ENCODE data around the gene JAML.
A peak's percentile ranks its signal among the peaks of the same experiment; 100 is the strongest.
"Not testable (repeated sequence)": the region's sequence is repeated elsewhere in the genome, so short reads cannot be mapped to it uniquely, and the experiment has no call there.

The JAML gene

DNA sequence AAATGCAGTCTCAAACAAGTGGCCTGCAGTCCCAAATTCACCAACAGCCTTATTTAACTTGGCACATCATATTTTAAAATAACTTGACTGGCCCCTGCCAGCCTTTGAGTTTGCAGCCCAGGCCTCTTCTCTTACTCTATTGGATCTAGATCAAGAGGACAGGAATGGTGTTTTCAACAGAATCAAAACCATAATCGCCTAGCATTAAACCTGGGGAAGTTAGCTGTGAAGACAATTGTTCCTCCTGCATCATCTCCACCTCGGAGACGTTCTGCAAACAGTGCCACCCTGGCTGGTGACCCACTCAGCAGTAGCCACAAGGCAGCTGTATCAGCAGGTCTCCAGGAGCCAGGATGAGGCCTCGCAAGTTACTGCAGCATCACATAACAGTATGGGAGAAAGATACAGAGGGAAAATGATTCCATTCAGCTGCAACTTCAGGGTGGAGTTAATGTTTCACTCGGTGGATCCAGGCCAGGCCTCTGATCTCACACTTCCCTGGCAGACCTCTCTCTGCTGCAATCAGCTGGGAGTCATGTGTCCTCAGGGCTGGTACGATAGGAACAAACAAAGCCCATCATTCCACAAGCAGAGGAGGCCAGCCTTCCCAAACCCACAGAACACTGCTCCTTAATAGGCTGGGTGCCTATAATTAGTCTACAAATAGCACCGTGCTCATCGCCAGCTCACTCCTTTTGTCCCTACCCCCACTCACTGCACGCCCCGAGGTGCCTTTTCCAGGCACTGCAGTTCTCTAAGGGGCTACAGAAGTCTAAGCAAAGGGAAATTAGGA lies 29.8 kb downstream of the JAML start:
- peak; percentile 86 for DNase-seq (ENCODE audit: low read depth, low spot score)

DNA sequence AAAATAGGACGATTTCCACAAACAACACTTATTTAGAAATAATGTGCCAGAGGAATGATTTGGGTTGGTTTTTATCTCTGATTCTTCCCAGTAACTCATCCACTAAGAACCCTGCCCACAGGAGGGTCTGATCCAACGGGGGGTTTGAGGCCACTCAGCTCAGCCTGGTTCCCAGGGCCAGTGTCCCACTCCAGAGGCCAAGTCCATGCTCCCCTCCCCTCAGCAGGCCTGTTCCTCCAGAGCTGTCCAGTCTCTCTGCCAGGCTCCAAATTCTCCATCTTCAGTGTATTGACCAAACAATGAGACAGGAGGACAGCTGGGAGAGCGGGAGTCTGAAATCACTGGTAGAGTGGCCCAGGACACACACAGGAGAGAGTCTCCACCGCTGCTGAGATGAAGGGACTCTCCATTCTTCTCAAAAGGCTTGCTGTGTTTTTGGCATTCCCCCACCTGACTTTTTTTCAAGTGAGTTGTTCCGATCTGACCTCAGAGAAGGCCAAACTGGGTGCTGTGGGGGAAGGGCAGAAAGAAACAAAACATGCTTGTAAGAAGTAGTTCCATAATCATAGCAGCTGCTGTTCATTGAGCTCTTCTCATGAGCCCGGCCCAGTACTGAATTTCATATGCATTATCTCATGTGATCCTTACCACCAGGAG lies 30.8 kb downstream of the JAML start:
- no peak for DNase-seq (ENCODE audit: low read depth, low spot score)

DNA sequence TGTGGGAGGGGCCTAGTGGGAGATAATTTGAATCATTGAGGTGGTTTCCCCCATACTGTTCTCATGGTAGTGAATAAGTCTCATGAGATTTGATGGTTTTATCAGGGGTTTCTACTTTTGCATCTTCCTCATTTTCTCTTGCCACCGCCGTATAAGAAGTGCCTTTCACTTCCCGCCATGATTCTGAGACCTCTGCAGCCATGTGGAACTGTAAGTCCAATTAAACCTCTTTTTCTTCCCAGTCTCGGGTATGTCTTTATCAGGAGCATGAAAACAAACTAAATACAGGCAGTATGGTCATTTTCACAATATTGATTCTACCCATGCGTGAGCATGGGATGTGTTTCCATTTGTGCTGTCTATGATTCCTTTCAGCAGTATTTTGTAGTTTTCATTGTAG lies 32.0 kb downstream of the JAML start:
- not testable (repeated sequence) for DNase-seq (ENCODE audit: low read depth, low spot score)

DNA sequence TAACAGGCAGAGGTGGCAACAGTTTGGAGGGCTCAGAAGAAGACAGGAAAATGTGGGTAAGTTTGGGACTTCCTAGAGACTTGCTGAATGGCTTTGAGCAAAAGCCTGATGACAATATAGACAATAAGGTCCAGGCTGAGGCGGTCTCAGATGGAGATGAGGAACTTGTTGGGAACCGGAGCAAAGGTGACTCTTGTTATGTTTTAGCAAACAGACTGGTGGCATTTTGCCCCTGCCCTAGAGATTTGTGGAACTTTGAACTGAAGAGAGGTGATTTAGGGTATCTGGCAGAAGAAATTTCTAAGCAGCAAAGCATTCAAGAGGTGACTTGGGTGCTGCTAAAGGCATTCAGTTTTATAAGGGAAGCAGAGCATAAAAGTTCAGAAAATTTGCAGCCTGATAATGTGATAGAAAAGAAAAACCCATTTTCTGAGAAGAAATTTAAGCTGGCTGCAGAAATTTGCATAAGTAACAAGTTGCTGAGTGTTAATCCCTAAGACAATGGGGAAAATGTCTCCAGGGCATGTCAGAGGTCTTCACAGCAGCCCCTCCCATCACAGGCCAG lies 33.8 kb downstream of the JAML start:
- not testable (repeated sequence) for DNase-seq (ENCODE audit: low read depth, low spot score)

DNA sequence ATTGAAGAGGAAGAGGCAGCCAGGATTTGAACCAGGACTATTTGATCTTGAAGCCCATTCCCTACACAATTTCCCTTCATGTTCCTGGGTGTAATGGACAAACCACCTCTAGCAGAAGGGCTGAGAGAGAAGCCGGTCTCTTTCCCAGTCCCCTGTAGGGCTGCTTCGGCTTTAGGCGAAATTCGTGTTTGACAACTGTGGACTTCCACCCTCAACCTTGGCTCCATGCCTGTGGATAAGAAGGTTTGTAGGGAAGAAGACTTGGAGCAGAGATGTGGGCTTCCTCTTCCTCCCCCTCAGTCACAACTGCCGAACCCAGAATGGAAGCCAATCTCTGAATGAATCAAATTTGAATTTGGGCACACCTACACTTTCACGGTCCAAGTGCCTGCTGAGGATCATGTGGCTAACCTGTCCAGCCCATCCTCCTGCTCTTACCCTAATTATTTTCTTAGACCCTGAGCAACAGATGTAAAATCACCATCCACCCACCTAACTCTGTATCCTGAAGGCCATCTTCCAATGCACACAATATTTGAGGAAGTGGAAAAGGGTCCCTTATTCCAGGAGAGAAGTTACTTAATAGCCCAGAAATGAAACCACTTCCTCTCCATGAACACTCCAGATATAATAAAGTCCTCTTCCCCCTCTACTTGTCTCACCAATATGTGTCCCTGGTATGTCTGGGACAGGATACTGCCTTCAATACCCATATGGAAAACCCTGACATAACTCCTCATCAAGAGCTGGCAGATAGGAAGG lies 38.3 kb downstream of the JAML start:
- DNase-seq (ENCODE audit: low read depth, low spot score), result no peak

DNA sequence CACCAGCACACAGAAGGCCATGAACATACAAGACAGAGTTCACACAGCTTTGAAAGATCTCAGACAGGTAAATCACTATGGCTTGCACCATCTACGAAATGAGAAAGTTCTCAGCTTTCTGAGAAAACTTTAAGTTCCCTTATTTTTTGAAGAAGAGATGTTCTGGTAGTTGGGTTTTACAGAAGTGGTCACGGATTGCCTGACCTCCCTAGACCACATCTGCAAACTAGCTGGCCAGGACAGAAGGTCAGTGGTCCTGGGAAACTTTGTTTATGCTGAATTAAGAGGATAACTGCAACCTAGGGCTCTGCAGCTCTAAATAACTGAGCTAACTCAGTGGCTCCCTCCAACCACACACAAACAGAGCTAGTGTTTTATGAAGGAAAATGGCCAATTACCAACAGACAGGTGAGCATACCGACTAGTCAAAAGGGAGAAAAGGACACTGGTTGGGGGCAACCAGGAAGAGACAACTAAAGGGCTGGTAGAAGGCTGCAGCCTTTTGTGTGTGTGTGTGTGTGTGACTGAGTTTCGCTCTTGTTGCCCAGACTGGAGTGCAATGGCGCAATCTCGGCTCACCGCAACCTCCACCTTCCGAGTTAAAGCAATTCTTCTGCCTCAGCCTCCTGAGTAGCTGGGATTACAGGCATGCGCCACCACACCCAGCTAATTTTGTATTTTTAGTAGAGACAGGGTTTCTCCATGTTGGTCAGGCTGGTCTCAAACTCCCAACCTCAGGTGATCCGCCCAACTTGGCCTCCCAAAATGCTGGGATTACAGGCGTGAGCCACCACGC lies 39.8 kb downstream of the JAML start:
- no peak for DNase-seq (ENCODE audit: low read depth, low spot score)

DNA sequence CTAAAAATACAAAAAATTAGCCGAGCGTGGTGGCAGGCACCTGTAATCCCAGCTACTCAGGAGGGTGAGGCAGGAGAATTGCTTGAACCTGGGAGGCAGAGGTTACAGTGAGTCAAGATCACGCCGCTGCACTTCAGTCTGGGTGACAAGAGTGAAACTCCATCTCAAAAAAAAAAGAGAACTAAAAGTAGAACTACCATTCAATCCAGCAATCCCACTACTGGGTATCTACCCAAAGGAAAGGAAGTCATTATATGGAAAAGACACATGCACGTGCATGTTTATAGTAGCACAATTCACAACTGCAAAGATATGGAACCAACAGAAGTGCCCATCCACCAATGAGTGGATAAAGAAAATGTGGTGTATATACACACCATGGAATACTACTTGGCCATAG lies 41.1 kb downstream of the JAML start:
- not testable (repeated sequence) for DNase-seq (ENCODE audit: low read depth, low spot score)

DNA sequence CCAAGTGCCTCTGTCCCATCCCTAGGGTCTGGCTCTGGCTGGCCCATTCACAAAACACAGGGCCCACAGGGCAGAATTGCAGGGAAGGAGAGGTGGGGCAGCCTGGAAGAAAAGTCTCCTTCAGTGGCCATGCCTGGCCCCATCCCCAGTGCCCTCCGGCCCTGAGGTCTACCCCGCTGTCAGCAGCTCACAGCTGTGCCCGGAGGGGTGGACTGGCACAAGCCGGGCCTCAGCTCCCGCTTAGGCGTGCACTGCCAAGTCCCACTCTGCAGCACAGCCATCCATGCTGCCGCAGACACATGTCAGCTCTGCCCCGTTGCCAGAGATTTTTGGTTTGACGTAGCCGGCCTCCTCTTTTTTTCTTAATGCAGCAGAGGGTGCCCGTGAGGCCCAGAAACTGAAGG lies 44.5 kb downstream of the JAML start:
- peak; percentile 82 for DNase-seq (ENCODE audit: low read depth, low spot score)

DNA sequence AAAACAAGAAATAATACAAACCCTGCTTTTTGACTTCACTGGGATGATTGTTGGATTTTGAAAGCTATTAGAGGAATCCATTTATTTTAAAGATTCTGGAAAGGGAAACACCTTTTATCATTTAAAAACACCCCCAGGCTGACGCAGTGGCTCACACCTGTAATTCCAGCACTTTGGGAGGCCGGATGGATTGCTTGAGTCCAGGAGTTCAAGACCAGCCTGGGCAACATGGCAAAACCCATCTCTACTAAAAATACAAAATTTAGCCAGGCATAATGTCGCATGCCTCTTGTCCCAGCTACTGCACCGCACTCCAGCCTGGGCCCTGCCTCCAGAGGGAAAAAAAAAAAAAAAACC lies 48.1 kb downstream of the JAML start:
- no peak for DNase-seq (ENCODE audit: low read depth, low spot score)

DNA sequence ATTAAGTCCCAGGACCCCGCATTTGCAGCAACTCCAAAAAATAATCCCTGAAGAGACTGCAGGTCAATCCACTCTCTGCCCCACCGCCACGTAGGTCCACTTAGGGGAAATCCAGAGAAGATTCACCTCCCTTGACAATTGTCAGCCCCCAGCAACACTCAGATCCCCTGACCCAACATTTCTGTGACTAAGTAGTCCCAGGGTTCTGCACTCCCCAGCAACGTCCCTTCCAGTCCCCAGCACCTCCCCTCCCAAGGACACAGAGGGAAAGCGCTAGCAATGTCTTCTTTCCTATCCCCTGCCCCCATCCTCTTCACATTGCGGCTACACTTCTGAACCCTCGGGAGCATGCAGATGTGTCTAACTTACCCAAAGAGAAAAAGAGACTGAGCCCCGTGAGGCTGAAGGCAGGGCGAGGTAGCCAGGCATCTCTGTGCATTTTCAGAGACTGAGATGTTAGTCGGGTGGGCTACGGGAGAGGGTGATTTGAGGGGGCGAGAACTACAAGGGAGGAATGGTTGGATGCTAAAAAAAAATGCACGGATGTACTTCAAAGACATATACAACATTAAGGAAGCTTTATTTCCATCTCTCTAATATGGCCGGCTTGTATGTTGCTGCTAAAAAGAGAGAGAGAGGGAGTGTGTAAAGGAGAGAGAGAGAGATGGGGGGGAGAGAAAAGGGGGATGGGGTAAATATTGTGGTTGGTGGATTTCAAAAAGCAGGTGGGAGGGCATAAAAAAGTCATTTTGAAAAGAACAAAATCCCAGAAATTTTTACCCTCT lies 48.6 kb downstream of the JAML start, which contains the start of gene SCN2B:
Gene SCN2B, minus strand, starts transcription at position 647 of the 785 bp plus-strand sequence. Its CDS starts 208 bp downstream, at position 439.
- peak; percentile 50 for DNase-seq (ENCODE audit: low read depth, low spot score)

DNA sequence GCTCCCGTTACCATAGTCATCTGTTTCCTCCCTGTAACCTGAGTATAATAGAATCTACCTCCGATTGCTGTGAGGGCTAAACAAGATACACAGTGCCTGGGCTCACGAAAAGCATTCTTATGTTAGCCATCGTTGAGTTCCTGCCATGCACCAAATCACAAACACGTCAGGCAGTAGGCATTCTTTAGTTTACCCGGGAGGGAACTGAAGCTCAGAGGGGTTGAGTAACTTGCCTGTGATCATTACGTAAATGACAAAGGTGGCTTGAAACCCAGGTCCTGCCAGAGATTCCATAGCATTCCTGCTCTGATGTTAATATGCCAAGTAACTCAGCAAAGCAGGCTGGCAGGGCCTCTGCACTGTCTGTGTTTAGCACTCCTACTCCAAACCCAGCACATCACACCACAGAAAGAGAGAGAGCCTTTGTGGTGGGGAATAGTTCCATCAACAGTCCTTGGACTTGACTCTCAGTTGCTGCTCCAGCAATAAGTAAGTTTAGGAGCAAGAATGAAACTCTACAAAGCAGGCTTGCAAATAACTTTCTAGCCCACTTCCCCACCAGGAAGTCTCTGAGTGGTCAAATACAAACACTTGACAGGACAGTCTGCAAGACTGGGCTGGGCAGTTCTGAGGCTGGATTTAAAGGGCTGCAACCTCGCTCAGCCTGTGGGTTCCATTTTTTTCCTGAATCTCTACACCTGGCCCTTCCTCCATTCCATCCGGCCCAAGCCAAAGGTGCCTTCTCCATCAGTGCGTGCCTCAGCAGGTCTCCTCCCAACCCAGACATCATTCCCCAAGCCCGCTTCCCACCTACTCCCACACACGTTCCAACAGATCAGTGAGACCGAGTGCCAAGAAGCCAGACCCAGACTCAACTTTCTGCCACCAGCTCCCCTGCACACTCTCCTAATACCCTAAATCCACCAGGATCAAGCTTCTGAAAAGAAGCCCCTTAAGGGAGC lies 49.5 kb downstream of the JAML start:
- peak; percentile 78 for DNase-seq (ENCODE audit: low read depth, low spot score)

DNA sequence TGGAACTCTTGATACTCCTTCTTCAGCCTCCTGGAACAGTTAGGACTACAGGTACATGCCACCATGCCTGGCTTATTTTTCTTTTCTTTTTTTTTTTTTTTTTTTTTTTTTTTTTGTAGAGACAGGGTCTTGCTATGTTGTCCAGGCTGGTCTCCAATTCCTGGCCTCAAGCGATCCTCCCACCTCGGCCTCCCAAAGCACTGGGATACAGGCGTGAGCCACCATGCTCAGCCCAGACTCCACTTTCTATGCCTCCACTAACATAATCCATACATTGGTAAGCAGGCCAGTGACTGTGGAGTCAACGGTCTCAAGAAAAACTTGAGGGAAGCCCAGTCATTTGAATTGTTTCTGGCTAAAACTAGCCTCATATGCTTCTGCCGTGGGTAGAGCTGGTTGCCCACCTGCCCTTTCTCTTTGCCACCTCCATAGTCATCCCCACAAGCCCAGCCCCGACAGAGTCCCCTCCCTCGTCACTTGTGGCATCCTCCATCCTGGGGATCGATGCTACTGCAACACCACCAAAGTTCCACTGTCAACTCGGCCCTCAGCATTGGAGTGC lies 50.7 kb downstream of the JAML start:
- no peak for DNase-seq (ENCODE audit: low read depth, low spot score)

DNA sequence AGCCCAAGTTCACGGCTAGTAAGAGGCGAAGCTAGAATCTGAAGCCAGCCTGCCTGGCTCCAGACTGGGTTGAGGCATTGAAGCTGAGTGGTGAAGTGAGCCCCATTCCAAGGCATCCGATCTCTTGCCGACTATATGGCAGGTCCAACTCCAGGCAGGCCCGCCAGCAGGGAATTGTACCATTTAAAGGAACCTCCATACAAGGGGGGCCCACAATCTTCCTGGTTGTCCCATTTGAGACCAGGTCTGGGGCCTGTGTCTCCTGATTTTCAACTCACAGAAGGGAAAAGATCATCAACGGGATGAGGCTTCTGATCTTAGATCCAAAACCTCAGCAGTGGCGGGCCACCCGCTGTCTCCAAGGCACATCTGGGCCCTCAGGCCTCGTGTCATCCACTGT lies 52.5 kb downstream of the JAML start:
- DNase-seq (ENCODE audit: low read depth, low spot score), result no peak

DNA sequence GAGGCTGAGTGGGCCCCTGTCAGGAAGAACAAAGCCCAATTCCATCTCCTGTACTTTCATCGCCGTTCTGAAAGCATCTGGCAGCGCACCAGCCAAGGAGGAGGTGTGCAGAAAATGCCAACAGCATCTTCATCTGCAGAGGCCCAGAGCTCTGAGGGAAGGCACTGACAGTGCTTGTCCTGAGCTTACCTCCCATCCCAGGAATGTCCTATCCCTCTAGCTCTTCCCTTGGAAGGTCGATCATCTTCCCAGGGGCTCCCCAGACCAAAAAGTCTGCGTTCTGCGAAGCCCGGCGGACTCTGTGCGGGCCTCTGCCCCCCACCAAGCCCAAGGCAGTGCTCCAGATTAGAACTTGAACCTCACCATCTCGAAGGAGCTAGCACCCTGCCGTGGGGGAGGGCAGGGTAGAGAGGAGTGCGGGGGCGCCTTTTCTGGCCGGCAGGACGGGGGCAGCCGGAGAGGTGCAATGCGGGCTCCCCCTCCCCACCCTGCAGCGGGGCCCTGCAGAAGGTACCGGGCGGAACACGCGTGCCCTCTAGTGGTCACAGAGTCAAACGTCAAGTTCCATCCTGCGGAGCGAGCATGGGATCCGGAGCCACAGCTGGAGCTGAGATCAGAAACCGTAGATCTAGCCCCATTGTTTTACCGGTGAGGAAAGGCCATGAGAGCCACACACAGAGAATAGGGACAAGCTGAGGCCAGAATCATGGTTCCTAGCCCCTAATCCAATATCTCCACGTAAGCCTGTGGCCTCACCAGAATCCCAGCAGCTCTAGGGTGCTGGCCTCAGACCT lies 53.3 kb downstream of the JAML start:
- peak; percentile 85 for DNase-seq (ENCODE audit: low read depth, low spot score)

DNA sequence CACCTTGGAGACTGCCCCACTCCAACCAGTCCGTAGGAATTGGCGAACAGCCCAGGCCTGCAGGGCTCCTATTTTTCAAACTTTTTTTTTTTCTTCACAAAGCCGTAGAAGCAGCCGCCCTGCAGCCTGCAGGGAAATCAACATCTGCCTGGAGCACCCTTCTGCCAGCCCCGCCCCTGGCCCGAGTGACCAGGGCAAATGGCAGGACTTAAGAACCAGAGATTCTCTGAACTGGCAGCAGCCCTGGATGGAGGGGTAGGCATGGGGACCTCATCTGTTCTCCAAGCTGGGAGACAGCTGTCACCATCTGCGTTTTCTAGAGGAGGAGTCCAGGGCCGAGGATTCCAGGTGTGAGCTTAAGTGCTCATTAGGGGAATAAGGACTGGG lies 53.9 kb downstream of the JAML start:
- DNase-seq (ENCODE audit: low read depth, low spot score), result no peak

DNA sequence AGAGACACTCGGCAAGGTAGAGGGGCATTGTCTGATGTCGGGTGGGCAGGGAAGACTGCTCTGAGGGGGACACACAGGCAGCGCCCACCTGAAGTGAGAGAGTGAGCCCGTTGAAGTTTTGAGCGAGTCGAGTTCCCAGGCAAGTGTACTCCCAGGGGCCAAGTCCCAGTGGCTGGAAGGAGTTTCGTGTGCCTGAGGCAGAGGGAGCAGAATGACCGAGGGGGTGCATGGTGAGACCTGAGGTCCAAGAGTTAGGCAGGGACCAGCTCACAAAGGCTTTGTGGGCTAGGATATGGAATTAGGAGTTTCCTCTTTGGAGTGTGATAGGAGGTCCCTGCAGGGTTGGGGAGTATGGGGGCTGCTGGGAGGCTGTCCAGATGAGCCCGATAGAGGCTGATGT lies 54.6 kb downstream of the JAML start:
- DNase-seq (ENCODE audit: low read depth, low spot score), result no peak

DNA sequence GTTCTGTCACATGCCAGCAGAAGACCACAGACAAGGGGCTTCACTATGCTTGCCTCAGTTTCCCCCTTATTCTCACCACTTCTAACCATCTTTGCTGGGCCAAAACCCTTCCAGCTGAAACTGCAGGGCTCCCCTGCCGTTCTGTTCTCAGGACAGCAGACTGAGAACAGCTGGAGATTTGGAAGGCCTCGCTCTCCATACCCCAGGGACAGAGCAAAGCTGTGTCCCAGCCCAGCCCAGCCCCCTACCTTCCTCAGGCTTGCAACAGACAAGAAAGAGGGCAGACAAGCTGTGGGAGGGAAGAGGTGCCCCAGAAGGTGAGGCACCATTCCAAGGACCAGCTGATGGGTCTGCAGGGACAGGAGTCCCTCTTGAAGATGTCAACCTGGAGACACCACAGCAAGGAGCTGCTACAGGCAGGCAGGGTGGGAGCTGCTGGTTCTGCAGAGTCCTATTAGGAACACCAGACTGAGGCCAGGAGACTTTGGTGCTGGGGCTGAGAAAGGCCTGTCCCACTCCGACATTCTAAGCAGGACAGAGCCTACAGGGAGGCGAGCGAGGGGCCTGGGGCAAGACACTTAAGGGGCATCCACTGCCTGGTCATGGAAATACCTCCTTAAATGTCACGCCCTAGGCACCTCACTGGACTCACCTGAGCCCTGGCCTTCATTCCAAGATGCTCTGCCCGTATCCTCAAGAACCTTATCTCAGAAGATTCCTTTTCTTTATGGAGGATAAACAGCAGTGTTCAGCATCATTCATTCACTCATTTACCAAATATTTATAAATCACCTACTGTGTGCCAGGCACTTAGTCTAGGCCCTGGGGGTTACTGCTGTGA lies 55.3 kb downstream of the JAML start:
- no peak for DNase-seq (ENCODE audit: low read depth, low spot score)

Measured in astrocyte of the hippocampus (primary cell).